Measurements from ENCODE around the gene DBR1.

DNA sequence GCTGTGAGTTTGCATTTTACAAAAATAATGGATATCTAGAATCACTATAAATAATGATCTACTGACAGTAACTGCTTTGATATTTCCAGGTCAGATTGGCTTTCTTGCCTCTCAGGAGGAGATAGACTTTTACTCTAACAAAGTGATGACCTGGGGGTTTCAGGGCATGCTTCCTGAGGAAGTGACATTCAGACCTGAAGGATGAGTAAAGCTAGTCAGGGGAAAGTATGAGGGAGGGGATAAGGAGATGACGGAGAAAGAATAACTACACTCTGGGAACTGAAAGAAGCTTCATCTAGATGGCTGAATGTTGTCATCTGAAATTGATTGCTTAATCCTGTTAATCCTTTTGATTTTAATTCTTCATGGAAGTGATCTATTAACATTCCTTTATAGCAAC, 44.5 kb upstream of the DBR1 start:
- TF ChIP-seq POLR2A (IDR thresholded peaks at IDR 0.05) (no peak), POLR2AphosphoS5 (IDR thresholded peaks at IDR 0.05) (no peak)

All from upper lobe of left lung (tissue), 4 donors.